Right kidney (tissue), 1 donor: ENCODE data around the gene DENND1B.
"Not testable (repeated sequence)": the region's sequence is repeated elsewhere in the genome, so short reads cannot be mapped to it uniquely, and the experiment has no call there.

ENCODE experiments used
- DNase-seq: peaks from one replicate; pipeline ENCODE4 v3.0.0-alpha.2; 2016

Gene DENND1B

DNA sequence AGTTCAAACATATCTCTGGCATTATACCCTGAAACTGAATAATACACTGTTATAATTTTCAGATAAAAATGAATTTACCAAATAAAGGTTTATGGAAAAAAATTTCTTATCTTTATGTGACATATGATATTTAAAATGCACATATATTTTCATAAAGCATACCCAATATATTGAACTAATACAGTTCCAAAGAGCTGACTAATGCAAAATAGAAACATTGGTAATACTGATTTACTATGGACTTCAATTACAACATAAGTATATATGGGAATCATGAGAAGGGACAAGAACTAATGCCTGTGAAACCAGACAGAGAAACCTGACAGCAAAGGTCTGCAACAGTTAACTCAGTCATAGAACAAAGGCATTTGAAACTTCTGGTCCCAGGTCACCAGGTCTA, 153.5 kb downstream of the DENND1B start:
- DNase-seq = no peak

- DNase-seq = no peak
Measured at GRCh38 chr1:197620714-197621163, 154.5 kb downstream of the DENND1B start.

DNA sequence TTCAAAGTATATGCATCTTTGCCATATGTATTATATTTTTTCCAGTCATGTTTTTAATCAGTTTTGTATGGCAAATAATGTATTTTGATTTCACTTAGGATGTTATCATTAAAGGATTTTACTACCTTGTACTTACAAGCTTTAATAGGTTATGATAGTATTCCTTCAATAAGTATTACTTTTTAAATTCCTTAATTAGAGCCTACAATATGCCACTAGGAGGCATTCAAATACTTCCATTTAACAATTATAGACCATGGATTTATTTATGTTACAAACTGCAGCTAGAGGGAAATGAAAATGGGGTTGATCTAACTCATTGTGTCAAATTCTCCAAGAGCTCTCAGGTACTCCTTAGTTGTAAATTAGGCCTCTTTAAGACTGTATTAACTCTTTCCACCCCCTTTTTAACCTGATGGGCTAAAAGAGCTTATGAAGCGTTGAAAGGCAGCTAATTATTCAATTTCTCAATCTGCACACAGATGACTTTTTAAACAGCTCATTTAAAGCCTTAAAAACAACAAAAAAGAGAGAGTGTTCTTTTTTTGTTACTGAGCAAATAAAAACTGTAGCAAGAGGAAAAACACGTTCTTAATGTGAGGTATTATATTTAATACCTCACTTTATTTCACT, 156.2 kb downstream of the DENND1B start:
- DNase-seq = no peak

DNA sequence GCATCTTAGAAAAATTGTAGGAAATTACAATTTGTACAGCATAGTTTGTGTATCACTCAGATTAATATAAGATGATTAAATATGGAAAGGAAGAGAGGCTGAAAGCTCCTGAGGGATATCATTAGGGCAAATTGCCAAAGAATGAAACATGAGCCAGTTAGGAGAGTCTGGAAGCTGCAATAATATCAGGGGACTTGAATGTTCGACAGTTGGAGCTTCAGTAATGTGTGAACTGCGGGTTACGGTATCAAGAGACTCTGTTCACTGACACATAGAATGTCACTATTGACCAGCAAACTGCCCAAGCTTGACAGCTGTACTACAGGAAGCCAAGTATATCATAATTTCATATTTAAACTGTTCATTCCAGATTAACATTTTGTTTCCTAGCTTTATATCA, 157.2 kb downstream of the DENND1B start:
- no peak for DNase-seq

DNA sequence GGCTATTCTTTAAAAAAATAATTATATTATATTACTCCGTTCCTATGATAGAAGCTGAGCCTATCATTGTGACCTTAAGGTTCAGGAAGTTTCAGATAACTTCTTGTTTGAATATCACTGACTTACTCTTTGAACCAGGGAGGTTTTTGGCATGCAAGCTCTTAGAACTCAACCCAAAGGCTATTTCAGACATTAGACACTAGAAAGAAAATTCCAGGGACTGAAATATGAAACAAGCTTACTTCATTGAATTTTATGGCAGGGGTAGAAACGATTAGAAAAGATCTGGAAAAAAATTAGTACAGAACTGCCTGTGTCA, 159.6 kb downstream of the DENND1B start:
- no peak for DNase-seq

DNA sequence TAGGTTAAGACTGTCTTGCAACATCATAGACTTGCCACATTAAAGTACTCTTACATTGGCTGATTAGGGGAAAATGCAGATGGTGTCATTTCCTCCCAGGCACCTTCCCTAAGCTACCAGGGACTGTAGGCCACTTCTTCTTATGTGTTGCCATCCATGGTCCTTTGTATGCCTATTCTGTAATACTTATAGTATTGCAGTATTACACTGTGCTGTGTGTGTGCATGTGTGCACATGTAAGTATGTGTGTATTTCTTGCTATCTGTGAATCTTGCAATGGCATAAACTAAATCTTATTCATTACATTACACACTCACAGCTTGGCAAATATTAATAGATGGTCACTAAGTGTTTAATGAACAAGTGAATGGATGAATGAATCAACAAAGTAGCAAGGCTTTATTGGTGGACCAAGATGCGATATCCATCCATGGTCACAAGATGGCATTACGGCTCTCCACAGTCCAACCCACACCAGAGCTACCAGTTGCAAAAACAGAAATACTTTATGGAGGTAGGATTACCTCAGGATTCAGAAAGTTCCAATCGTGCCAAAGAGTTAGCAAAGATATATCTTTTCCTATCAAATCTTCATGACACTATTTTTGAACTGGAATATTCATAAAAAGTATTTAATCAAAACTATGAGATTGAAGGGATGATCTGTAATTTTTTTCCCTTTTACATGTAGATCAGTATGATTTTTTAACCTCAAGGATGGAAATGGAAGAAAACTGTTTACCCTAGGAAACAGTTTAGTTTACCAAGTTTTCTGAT, 160.2 kb downstream of the DENND1B start:
- DNase-seq = no peak

- DNase-seq = no peak
Measured at GRCh38 chr1:197606168-197606845, 169.0 kb downstream of the DENND1B start.

DNA sequence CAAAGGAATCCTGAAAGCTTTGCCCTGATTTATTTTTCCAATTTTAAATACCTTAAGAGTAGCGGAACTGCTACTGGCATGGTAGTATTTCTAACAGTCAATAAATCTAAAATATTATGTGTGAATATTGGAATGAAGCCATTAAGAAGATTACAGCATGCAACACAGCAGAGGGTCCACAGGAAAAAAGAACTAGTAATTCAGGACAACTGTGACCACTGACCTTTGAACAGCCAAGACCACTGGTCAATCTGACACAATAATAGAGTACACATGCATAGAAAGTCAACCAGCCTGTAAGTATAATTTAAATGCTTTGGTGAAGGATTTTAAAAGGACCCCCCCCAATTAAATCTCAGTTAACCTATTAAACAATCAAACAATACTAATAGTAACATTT, 171.0 kb downstream of the DENND1B start:
- DNase-seq = no peak

GRCh38 chr1:197600751-197601150, 174.5 kb downstream of the DENND1B start:
- no peak for DNase-seq

DNA sequence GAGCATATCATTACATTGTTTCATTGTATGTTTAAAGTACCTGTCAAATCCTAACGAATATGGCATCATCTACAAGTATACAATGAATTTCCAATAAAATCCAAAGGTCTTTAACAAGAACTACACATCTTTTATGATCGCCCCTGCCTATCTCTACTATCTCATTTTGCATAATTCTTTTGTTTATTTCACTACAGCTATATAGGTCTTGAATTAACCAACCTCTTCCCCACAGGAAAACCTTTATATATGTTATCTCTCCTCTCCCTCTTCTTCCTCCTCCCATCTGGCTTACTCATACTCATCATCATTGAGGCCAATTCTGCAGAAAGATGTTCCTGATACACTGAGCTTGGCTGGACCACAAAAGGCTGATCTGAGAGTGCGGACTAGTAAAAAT, 175.5 kb downstream of the DENND1B start:
- no peak for DNase-seq

GRCh38 chr1:197598935-197599334, 176.3 kb downstream of the DENND1B start:
- no peak for DNase-seq

DNA sequence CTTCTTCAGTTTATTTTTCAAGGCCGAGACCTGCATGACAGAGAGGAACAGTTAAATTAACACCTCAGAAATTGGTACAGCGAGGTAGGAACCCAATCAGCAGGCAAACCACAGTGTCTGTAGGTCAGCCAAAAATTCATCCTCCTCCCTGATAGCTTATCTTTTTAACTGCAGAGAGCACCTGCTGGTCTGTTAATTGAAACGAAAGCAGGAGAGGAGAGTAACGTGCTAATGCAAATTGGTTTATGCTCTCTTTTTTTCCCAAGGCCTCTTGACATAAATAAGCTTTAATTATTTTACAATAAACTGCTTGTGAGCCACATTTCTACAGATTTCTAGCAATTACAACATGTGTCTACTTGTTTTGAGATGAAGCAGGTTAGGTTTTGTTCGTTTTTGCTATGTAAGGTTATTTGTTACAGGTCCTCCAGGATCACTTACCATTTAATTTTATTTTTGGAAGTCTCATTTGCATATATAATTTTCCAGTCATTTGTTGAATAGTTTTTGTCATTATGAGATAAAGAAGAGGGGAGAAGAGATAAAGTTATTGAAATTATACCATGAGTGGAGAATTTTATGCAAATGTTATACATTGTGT, 179.9 kb downstream of the DENND1B start:
- no peak for DNase-seq

- DNase-seq = no peak
Measured at GRCh38 chr1:197590687-197591086, 184.6 kb downstream of the DENND1B start.

DNA sequence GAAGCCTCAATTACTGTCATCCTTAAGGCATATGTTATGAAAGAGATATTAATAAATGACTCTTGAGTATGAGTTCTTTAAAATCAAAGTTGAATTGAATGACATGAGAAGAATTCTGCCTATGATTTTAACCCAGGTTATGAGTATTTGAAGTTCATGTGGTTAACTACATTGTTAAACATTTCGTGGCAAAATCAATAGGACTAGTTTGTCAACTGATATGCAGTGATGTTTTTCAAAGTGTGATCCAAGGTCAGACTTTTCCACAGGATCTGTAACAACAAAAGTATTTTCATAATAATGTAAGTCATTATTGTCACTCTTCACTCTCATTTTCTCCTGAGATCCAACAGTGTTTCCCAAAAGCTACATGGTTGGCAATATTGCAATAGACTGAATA, 189.5 kb downstream of the DENND1B start:
- DNase-seq = no peak

- no peak for DNase-seq
Measured at GRCh38 chr1:197577580-197577979, 197.7 kb downstream of the DENND1B start.

DNA sequence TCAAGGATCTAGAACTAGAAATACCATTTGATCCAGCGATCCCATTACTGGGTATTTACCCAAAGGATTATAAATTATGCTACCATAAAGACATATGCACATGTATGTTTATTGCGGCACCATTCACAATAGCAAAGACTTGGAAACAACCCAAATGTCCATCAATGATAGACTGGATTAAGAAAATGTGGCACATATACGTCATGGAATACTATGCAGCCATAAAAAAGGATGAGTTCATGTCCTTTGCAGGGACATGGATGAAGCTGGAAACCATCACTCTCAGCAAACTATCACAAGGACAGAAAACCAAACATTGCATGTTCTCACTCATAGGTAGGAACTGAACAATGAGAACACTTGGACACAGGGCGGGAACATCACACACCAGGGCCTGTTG, 199.7 kb downstream of the DENND1B start:
- DNase-seq = not testable (repeated sequence)

- no peak for DNase-seq
Measured at GRCh38 chr1:197572169-197572568, 203.1 kb downstream of the DENND1B start.

DNA sequence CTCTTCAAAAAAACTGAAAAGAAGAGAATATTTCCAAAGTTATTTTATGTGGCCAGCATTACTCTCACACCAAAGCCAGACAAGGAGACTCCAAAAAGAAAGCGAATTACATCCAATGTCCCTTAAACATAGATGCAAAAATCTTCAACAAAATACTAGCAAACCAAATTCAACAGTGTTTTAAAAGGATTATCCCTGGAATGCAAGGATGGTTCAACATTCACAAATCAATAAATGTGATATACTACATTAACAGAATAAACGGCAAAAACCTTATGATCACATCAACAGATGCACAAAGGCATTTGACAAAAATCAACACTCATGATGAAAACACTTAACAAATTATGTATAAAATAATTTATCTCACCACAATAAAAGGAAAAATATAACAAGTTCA, 207.8 kb downstream of the DENND1B start:
- no peak for DNase-seq

DNA sequence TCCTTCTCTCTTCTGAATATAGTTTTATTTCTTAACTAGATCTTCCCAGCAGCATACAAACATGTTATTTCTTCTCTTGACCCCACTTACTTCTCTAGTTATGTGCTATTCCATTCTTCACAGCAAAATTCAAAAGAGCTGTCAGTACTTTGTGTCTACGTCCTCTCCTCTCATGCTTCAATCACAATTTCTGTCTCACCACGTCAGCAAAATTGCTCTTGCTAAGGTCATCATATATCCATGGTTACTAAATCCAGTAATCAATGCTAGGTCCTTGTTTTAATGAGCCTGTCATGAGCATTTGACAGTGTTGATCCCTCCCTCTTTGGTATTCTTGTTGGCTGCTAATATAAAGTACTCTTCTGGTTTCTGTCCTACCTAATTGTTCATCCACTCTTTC, 214.2 kb downstream of the DENND1B start:
- DNase-seq = no peak

- DNase-seq = no peak
Measured at GRCh38 chr1:197559655-197560054, 215.6 kb downstream of the DENND1B start.

DNA sequence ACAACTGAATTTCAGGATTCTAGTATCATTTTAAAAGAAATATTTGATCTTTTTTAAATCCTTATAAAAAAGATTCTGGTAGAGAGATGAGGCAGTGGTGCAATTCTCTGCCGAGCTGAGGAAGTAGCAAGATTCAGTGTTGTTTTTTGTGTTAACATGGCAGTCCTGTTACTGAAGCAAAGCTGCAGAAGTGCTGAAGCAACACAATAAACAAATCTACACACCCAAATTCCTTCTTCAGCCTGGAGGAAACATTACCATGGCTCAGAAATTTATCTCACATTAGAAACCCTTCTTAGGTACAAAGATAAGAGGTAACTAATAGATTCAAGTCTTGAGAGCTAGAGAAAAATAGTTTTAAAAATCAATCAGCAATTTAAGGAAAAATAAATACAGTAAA, 216.0 kb downstream of the DENND1B start:
- no peak for DNase-seq

DNA sequence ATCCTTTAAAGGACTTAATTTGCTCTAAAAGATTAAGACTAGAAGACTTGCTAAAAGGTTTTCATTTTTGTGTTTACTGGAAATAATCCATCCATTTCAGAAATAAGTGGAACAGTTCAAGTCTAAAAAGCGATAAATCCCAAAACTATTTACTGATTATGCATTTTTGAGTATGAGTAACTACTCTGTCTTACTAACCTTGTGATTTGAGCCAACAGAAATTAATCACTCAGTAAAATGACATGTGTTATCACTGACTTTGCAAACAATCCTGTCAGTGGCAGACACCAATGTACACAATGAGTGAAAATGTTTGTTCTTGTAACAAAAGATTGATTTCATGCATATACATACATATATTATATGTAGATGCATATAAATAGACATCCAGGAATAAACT, 218.0 kb downstream of the DENND1B start:
- no peak for DNase-seq

- DNase-seq = no peak
Measured at GRCh38 chr1:197553281-197553680, 222.0 kb downstream of the DENND1B start.
